BJ (cell line): ENCODE results near the gene GGT7. TPM values are rescaled to one million over a fixed set of nuclear protein-coding genes. Genes with fewer than 3 reads are reported as not detected.
"Not testable (repeated sequence)": the region's sequence is repeated elsewhere in the genome, so short reads cannot be mapped to it uniquely, and the experiment has no call there.

Experiments
- CTCF ChIA-PET: fragments of 350-600 bp; formaldehyde crosslinking; extraction: SDS; loops from one replicate; lab custom pipeline; 2021; ENCODE audit warnings: antibody characterized with exemption, inconsistent platforms; lab: Yijun Ruan, JAX
- POLR2A ChIA-PET: fragments of 300-600 bp; sonication (Branson Sonifier 250); formaldehyde crosslinking; extraction: SDS; loops from one replicate; lab custom pipeline; 2021; ENCODE audit warnings: antibody characterized with exemption; lab: Charles Lee
- DNase-seq: peaks from one replicate; pipeline ENCODE4 v3.0.0-alpha.2; 2011; ENCODE audit warnings: low read depth
- H3K27me3 ChIP-seq: 2 replicates; pipeline ENCODE4 v1.6.0; 2011; ENCODE audit warnings: low read length; ENCODE audit not compliant: control insufficient read depth, insufficient read depth
- H3K36me3 ChIP-seq: 2 replicates; pipeline ENCODE4 v1.5.1; 2011; ENCODE audit warnings: low read length; ENCODE audit not compliant: control insufficient read depth, insufficient read depth
- H3K4me3 ChIP-seq: 2 replicates; pipeline ENCODE4 v1.5.1; 2011; ENCODE audit warnings: low read depth, mild to moderate bottlenecking, control low read depth, low read length
- polyA plus RNA-seq: library from polyadenylated mRNA; depleted of rRNA; stranded (reverse); fragments of >200 nt; gene quantifications from 2 replicates; pipeline ENCODE4 v1.2.3, GENCODE V29; 2011
- TF ChIP-seq, protein P1 (sequence below): IDR thresholded peaks from 2 replicates; pipeline ENCODE4 v1.5.1; 2011; ENCODE audit warnings: low read depth, mild to moderate bottlenecking, control low read depth, inconsistent platforms, low read length, moderate library complexity; ENCODE audit not compliant: insufficient read depth

GGT7 gene
- polyA plus RNA-seq, 1 experiment: 28.6 TPM

DNA sequence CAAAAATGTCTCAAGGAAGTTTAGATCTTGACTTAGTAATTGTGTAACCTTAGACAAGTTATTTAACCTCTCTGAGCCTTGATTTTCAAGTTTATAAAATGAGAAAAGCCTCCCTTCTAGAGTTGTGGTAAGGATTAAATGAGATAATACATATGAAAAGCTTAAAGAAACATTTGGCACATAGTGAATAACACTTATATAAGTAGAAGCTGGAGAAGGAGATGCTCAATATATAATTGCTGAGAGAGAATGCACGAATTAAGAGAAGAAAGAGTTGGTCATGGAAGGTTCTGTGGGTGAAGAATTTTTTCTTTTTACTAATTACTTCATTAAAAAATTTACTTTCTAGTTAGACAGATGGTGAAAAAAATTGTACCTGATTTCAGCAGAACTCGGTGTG is 9.0 kb upstream of the GGT7 start:
- no peak overlapping the region for H3K4me3 ChIP-seq
- no peaks in the 10 kb centered on the region for H3K36me3 ChIP-seq
- ChIA-PET CTCF (no interaction called here), POLR2A (no interaction called here)
- TF ChIP-seq, protein P1, sequence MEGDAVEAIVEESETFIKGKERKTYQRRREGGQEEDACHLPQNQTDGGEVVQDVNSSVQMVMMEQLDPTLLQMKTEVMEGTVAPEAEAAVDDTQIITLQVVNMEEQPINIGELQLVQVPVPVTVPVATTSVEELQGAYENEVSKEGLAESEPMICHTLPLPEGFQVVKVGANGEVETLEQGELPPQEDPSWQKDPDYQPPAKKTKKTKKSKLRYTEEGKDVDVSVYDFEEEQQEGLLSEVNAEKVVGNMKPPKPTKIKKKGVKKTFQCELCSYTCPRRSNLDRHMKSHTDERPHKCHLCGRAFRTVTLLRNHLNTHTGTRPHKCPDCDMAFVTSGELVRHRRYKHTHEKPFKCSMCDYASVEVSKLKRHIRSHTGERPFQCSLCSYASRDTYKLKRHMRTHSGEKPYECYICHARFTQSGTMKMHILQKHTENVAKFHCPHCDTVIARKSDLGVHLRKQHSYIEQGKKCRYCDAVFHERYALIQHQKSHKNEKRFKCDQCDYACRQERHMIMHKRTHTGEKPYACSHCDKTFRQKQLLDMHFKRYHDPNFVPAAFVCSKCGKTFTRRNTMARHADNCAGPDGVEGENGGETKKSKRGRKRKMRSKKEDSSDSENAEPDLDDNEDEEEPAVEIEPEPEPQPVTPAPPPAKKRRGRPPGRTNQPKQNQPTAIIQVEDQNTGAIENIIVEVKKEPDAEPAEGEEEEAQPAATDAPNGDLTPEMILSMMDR: no peak
- DNase-seq: no peak
- H3K27me3 ChIP-seq: no peaks in the 10 kb centered on the region

DNA sequence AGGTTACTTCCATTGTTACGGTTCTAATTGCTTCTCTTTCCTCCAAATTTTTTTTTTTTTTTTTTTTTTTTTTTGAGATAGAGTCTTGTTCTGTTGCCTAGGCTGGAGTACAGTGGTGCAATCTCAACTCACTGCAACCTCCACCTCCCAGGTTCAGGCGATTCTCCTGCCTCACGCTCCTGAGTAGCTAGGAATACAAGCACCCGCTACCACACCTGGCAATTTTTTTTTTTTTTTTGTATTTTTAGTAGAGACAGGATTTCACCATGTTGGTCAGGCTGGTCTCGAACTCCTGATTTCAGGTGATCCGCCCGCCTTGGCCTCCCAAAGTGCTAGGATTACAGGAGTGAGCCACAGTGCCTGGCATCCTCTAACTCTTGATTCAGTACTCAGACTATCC is 8.3 kb upstream of the GGT7 start:
- not testable (repeated sequence) for H3K36me3 ChIP-seq, DNase-seq, H3K4me3 ChIP-seq, H3K27me3 ChIP-seq
- ChIA-PET POLR2A (interaction anchor here (0.6 to 1.0 kb wide), 2 partner anchors 9 to 10 kb away, joined by 8 to 32 read pairs; no protein-coding TSS in a partner anchor), CTCF (interaction anchor here (0.6 kb wide), 1 partner anchor 1045 kb away, joined by 4 read pairs; no protein-coding TSS in a partner anchor)

DNA sequence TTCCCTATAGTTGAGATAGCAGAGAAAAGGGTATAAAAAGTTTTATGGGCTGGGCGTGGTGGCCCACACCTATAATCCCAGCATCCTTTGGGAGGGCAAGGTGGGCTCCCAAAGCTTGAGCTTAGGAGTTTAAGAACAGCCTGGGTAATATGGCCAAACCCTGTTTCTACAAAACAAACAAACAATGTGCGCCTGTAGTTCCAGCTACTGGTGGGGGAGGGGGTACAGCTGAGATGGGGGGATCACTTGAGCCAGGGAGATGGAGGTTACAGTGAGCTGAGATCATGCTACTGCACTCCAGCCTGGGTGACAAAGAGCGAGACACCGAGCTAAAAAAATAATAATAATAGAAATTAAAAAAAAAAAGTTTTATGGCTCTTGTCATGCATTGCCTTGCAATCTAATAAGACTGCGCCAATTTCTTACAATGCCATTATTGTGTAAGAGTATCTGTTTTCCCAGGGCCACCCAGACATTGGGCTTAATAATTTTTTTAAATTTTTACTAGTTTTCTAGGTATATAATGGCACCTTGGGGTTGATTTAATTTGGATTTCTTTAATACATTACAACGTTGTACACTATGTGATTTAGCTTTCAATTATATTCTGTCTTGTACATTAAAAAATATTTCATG is 7.7 kb upstream of the GGT7 start:
- H3K4me3 ChIP-seq: no peak overlapping the region
- H3K36me3 ChIP-seq: no peaks in the 10 kb centered on the region
- TF ChIP-seq, protein P1: no peak
- H3K27me3 ChIP-seq: no peaks in the 10 kb centered on the region
- CTCF ChIA-PET: interaction anchor here (0.6 to 1.1 kb wide), 2 partner anchors 53 to 1044 kb away, joined by 3 to 4 read pairs; no protein-coding TSS in a partner anchor
- POLR2A ChIA-PET: interaction anchor here (0.6 to 1.1 kb wide), 3 partner anchors 10 to 120 kb away, joined by 3 to 32 read pairs (median 8); no protein-coding TSS in a partner anchor
- no peak for DNase-seq

GRCh38 chr20:34876406-34877282 is 4.0 kb upstream of the GGT7 start, which contains the start of gene ACSS2:
Gene ACSS2, plus strand, starts transcription at chr20:34876612. Its CDS starts 34 bp downstream, at chr20:34876646.
- ChIA-PET CTCF (interaction anchor here (0.5 to 5.1 kb wide), 12 partner anchors 11 to 458 kb away, joined by 3 to 61 read pairs (median 3); partner anchors contain the start of genes GSS and MYH7B), POLR2A (interaction anchor here (0.6 to 0.7 kb wide), 4 partner anchors 51 to 395 kb away, joined by 3 to 26 read pairs (median 13); no protein-coding TSS in a partner anchor)
- no peaks in the 10 kb centered on the region for H3K27me3 ChIP-seq
- peak within 1 kb of the TSS; percentile 78 for H3K4me3 ChIP-seq
- no peaks in the 10 kb centered on the region for H3K36me3 ChIP-seq
- TF ChIP-seq, protein P1: no peak
- no peak for DNase-seq

DNA sequence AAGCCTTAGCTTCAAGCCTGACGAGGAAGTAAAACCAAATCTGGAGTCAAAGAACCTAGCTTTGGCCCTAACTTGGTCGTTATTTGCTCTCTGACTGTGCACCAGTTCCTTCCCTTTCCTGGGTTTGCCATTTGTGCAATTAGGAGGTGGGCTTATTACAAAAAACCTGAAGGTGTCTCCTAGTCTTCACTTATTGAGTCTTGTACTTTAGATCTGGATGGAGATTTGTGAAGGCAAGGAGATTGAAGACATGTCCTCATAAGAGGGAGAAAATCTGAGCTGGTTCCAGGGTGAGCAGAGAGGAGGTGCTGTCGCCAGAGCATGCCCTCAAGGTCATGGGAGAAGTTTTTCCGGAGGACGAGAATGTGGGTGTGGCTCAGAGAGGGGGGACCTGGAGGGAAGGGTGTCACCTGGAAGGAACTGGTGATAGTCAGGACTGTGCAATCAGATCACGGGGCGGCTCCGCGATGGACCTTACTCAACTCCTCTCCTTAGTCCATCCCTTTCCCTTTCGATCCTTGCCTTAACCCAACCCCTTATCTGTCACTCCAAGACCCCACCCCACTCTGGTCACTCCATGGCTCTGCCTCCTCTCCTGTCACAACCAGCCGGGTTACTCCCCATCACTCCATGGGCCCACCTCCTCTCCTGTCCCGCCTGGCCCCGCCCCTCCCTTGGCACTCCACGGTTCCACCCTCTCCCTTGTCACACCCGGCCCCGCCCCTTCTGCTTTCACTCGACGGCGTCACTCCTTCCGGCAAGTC is 3.2 kb upstream of the GGT7 start:
- no peaks in the 10 kb centered on the region for H3K27me3 ChIP-seq
- CTCF ChIA-PET: interaction anchor here (0.5 to 5.1 kb wide), 13 partner anchors 12 to 125 kb away, joined by 3 to 61 read pairs (median 6); partner anchors contain the start of genes GSS and MYH7B
- POLR2A ChIA-PET: interaction anchor here (0.6 to 0.7 kb wide), 3 partner anchors 50 to 396 kb away, joined by 3 to 26 read pairs (median 23); no protein-coding TSS in a partner anchor
- peak; percentile 86 for DNase-seq
- peak overlapping the region; percentile 78 for H3K4me3 ChIP-seq
- H3K36me3 ChIP-seq: no peaks in the 10 kb centered on the region
- TF ChIP-seq, protein P1: peak; percentile 29; the same call in 1 of the 2 replicates
